PFSK-1 (cell line): Measurements from ENCODE around the gene KIF13A.

Experiments used
- FOXP2 ChIP-seq: optimal IDR thresholded peaks from 2 replicates; pipeline ENCODE3; 2011; ENCODE audit warnings: borderline replicate concordance, control low read depth, inconsistent platforms; ENCODE audit not compliant: insufficient read depth; ENCODE audit errors: extremely low read length, extremely low read depth
- POLR2AphosphoS5 ChIP-seq: IDR thresholded peaks from 2 replicates; pipeline ENCODE4 v1.6.1; 2012; ENCODE audit warnings: low read depth, mild to moderate bottlenecking, control low read depth, low read length, moderate library complexity
- REST ChIP-seq, 2 experiments: IDR thresholded peaks; 2 replicates each; pipeline versions ENCODE4 v1.6.1 to v1.8.0; 2011 to 2012; ENCODE audit warnings: low read depth in 2 of 2, low read length in 2 of 2, control low read depth in 1 of 2, inconsistent platforms in 1 of 2, mild to moderate bottlenecking in 1 of 2, moderate library complexity in 1 of 2; ENCODE audit not compliant: insufficient read depth in 1 of 2
- SIN3A ChIP-seq: IDR thresholded peaks from 2 replicates; pipeline ENCODE4 v1.6.1; 2012; ENCODE audit warnings: mild to moderate bottlenecking, low read length, moderate library complexity, borderline replicate concordance; ENCODE audit not compliant: insufficient read depth
- TAF1 ChIP-seq: IDR thresholded peaks from 2 replicates; pipeline ENCODE4 v1.6.1; 2012; ENCODE audit warnings: low read length, control low read depth, borderline replicate concordance; ENCODE audit not compliant: insufficient read depth

DNA sequence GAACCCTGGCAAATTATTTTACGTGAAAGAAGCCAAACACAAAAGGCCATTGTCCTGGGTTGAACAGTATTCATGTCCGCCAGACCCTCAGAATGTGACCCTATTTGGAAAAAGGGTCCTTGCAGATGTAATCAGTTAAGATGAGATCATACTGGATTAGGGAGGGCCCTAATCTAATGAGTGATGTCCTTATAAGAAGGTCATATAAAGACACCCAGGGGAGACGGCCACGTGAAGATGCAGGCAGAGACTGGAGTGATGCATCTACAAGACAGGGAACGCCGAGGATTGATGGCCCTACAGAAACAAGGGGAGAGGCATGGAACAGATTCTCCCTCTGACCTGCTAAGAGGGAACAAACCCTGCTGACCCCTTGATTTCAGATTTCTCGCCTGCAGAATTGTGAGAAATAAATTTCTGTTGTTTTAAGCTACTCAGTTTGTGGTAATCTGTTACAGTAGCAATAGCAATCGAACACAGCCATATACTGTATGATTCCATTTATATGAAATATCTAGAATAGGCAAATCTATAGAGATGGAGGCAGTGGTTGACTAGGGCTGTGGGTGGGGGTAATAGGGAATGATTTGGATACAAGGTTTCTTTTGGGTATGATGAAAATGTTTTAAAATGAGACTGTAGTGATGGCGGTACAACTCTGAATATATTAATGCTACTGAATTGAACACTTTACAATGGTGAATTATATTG is 147.8 kb downstream of the KIF13A start:
- no peak for TF ChIP-seq SIN3A
- TF ChIP-seq POLR2AphosphoS5: no peak
- TF ChIP-seq TAF1: no peak
- TF ChIP-seq REST (IDR thresholded peaks at IDR 0.05; ENCODE audit: insufficient read depth in 1 of 2, low read depth in 2 of 2, low read length in 2 of 2): no peak
- TF ChIP-seq FOXP2: no peak
